Activated B cell treated with CpG ODN at 0.5 μM for 24 hours (primary cell): Measurements from ENCODE around the gene C11orf42. TPM values are rescaled to one million over a fixed set of nuclear protein-coding genes. Genes with fewer than 3 reads are reported as not detected.

Source experiments
- ATAC-seq: fragments of 200-7000 bp; cut with Tn5 transposase; one replicate; pipeline ENCODE4 v1.10.0; 2021; ENCODE audit warnings: low read depth, mild to moderate bottlenecking, moderate library complexity
- CTCF ChIA-PET: fragments of 350-600 bp; sonication (Branson Sonifier 250); formaldehyde crosslinking; loops from one replicate; lab custom pipeline; 2021; ENCODE audit warnings: antibody characterized with exemption; lab: Charles Lee
- POLR2A ChIA-PET: fragments of 350-600 bp; sonication (Branson Sonifier 250); formaldehyde crosslinking; loops from one replicate; lab custom pipeline; 2021; ENCODE audit warnings: antibody characterized with exemption; lab: Charles Lee
- DNase-seq: peaks from one replicate; pipeline ENCODE4 v3.0.0; 2022
- H3K27ac Mint-ChIP-seq: one replicate; pipeline ENCODE4 v1.8.0; 2020; ENCODE audit warnings: mixed read lengths
- H3K27me3 Mint-ChIP-seq: one replicate; pipeline ENCODE4 v1.8.0; 2021; ENCODE audit warnings: mixed read lengths
- H3K36me3 Mint-ChIP-seq: one replicate; pipeline ENCODE4 v1.8.0; 2021; ENCODE audit warnings: low read depth, mixed read lengths
- H3K4me1 Mint-ChIP-seq: one replicate; pipeline ENCODE4 v1.8.0; 2021; ENCODE audit warnings: mixed read lengths
- H3K4me3 Mint-ChIP-seq: one replicate; pipeline ENCODE4 v1.8.0; 2020; ENCODE audit warnings: mild to moderate bottlenecking, mixed read lengths
- H3K9me3 Mint-ChIP-seq: one replicate; pipeline ENCODE4 v1.8.0; 2020; ENCODE audit warnings: mixed read lengths
- CTCF ChIP-seq: fragments of 200-600 bp; IDR thresholded peaks from one replicate; pipeline ENCODE4 v1.8.0; 2022; ENCODE audit warnings: antibody characterized with exemption, mild to moderate bottlenecking
- intact Hi-C: fragments of 100-400 bp; cut with micrococcal nuclease; formaldehyde crosslinking; loops from one replicate; pipeline ENCODE4 v1.15.1; 2024
- total RNA-seq: library from RNA; stranded (reverse); gene quantifications from 2 replicates; pipeline ENCODE4 v1.2.3, GENCODE V29; 2022

C11orf42 gene
- total RNA-seq, 1 donor from 2014 or later = not detected

- ChIA-PET CTCF (no interaction called here), POLR2A (no interaction called here)
- no peak for TF ChIP-seq CTCF
- no peak overlapping the region for H3K4me3 Mint-ChIP-seq
- no peaks in the 10 kb centered on the region for H3K9me3 Mint-ChIP-seq
- intact Hi-C loops = no loop called here
- ATAC-seq = no peak
- no peak overlapping the region for H3K27ac Mint-ChIP-seq
- no peak for DNase-seq
- H3K36me3 Mint-ChIP-seq = peaks cover 54% of the 10 kb centered on the region
- no peaks in the 10 kb centered on the region for H3K4me1 Mint-ChIP-seq
- H3K27me3 Mint-ChIP-seq = no peaks in the 10 kb centered on the region
Measured at GRCh38 chr11:6209801-6210200, 4.4 kb downstream of the C11orf42 start.

- no peak for TF ChIP-seq CTCF
- Mint-ChIP-seq H3K4me3 (no peak overlapping the region), H3K36me3 (peaks cover 53% of the 10 kb centered on the region), H3K4me1 (no peaks in the 10 kb centered on the region), H3K27me3 (no peaks in the 10 kb centered on the region), H3K27ac (no peak overlapping the region), H3K9me3 (no peaks in the 10 kb centered on the region)
- POLR2A ChIA-PET = no interaction called here
- CTCF ChIA-PET = no interaction called here
- intact Hi-C loops = no loop called here
- DNase-seq (no peak), ATAC-seq (no peak)
Measured at GRCh38 chr11:6210274-6210955, 5.1 kb downstream of the C11orf42 start.

GRCh38 chr11:6214530-6214929 lies 9.2 kb downstream of the C11orf42 start:
- POLR2A ChIA-PET = no interaction called here
- ATAC-seq (no peak), DNase-seq (no peak)
- H3K36me3 Mint-ChIP-seq = peaks cover 54% of the 10 kb centered on the region
- intact Hi-C loops = no loop called here
- H3K27me3 Mint-ChIP-seq = no peaks in the 10 kb centered on the region
- CTCF ChIA-PET = no interaction called here
- H3K9me3 Mint-ChIP-seq = no peaks in the 10 kb centered on the region
- H3K4me1 Mint-ChIP-seq = peaks cover under 1% of the 10 kb centered on the region
- H3K4me3 Mint-ChIP-seq = no peak overlapping the region
- H3K27ac Mint-ChIP-seq = no peak overlapping the region
- no peak for TF ChIP-seq CTCF

- Mint-ChIP-seq H3K4me3 (no peak overlapping the region), H3K27me3 (no peaks in the 10 kb centered on the region), H3K36me3 (peaks cover 61% of the 10 kb centered on the region), H3K4me1 (peaks cover 3% of the 10 kb centered on the region), H3K27ac (no peak overlapping the region), H3K9me3 (no peaks in the 10 kb centered on the region)
- CTCF ChIA-PET = no interaction called here
- ATAC-seq (no peak), DNase-seq (no peak)
- POLR2A ChIA-PET = no interaction called here
- TF ChIP-seq CTCF = no peak
- intact Hi-C loops = no loop called here
Measured at GRCh38 chr11:6216501-6216900, 11.1 kb downstream of the C11orf42 start.

DNA sequence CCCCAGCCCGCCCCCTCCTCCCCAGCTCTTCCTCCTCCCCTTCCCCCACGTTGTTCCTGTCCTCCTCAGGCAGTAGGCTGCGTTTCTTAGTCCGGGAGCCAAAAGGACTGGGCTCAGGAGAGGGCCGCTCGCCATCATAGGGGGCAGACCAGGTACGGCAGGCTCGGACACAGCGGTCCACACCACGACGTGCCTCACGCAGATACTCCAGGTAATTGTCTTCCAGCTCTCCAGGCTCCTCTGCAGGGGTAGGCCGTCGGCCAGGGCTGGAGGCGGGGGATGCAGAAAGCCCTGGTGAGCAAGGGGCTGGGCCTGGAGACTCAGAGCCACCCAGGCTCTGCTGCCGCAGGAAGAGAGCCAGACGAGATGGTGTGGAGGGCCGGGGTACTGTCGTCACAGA lies 12.4 kb downstream of the C11orf42 start:
- intact Hi-C loops = no loop called here
- no peak for TF ChIP-seq CTCF
- Mint-ChIP-seq H3K27ac (no peak overlapping the region), H3K36me3 (peaks cover 73% of the 10 kb centered on the region), H3K9me3 (no peaks in the 10 kb centered on the region), H3K4me3 (no peak overlapping the region), H3K27me3 (no peaks in the 10 kb centered on the region), H3K4me1 (peaks cover 6% of the 10 kb centered on the region)
- ATAC-seq (no peak), DNase-seq (no peak)
- CTCF ChIA-PET = no interaction called here
- POLR2A ChIA-PET = no interaction called here
